ENCODE measurements around the gene CTSO.
A peak's percentile ranks its signal among the peaks of the same experiment; 100 is the strongest.
"Not testable (repeated sequence)": the region's sequence is repeated elsewhere in the genome, so short reads cannot be mapped to it uniquely, and the experiment has no call there.

The CTSO gene

GRCh38 chr4:155954939-155955338, 1.3 kb upstream of the CTSO start:
- DNase-seq = no peak

DNA sequence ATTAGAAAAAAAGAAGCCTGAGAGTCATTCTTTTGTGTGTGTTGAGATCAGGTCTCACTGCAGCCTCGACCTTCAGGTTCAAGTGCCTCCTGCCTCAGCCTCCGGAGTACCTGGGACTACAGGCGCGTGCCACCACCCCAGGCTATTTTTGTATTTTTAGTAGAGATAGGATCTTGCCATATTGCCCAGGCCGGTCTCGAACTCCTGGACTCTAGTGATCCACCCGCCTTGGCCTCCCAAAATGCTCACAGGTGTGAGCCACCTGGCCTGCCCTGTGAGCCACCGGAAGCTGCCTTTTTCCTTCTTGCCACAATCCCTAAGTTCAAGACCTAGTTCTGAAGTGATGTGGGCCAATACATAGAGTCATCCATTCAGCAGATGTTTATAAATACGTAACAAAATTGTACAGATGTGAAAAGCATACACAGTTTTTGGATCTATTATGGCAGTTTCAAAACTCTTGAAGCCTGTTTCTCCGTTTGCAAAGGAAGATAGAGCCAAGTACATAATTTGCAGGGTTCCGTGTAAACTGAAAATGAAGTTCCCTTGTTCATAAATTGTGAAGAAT, 536 bp upstream of the CTSO start:
- peak in 1 of 58 donors; percentile 0 for DNase-seq

- DNase-seq = no peak
Observed at GRCh38 chr4:155952501-155952901, 1.2 kb downstream of the CTSO start.

DNA sequence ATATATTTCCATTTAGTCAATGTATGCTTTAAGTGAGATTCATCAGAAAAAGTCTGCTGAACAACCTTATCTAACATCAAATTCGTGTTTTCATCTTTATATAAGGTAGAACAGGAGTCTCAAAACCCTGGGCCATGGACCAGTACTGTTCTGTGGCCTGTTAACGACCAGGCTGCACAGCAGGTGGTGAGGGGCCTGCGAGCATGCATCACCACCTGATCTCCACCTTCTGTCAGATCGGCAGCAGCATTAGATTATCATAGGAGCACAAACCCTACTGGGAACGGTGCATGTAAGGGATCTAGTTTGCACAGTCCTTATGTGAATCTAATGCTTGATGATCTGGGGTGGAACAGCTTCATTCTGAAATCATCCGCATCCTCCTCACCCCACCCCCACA, 3.2 kb downstream of the CTSO start:
- DNase-seq = no peak

GRCh38 chr4:155948541-155948940, 5.1 kb downstream of the CTSO start:
- no peak for DNase-seq

DNA sequence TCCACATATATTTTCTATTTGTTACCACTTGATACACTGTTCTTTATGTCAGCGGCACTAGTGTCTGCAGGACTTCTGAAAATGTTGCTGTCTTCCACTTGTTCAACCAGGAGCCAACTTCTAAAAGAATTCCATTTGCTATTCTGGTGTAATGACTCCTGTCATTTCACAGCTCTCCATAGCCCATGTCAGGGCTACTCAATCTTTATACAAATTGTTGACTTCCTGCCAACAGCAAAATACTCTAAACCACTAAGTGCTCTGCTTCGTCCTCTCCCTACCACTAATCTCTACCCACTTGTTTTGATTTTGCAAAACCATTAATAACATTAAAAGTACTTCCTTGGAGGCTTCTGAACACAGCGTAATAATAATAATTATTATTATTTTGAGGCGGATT, 7.2 kb downstream of the CTSO start:
- DNase-seq = no peak

- no peak for DNase-seq
Observed at GRCh38 chr4:155944516-155944915, 9.2 kb downstream of the CTSO start.

GRCh38 chr4:155943605-155944291, 9.9 kb downstream of the CTSO start:
- DNase-seq = no peak

GRCh38 chr4:155941820-155942219, 11.8 kb downstream of the CTSO start:
- no peak for DNase-seq

DNA sequence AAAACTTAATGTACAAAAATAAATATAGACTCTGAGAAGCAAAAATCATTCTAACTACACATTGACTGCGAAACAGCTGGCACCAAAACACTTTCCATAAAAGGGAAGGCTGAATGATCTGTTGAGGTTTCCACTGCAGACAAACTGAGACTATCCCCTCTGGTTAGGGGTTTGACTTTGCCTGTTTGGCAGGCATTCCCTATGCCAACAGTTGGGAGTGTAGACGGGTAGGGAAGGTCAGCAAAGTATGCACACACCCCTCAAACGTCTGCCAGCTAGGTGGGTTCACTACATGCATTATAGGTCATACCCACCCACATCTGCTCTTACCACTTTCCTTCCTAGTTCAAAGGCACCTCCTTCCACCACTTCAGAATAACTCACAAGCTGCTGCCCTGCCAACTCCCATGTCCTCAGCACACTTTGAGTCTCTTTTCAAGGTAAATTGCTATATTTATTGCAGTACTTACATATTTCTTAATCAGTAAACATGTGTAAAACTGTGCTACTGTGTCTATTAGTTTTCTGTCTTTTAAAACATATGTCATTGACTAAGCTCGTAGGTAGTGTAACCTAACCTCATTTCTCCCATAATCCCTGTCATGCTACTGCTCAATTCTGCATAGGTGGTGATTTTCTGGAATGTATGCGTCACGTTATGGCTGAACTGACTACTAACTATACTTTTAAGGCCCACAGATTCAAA, 12.4 kb downstream of the CTSO start:
- no peak for DNase-seq

DNA sequence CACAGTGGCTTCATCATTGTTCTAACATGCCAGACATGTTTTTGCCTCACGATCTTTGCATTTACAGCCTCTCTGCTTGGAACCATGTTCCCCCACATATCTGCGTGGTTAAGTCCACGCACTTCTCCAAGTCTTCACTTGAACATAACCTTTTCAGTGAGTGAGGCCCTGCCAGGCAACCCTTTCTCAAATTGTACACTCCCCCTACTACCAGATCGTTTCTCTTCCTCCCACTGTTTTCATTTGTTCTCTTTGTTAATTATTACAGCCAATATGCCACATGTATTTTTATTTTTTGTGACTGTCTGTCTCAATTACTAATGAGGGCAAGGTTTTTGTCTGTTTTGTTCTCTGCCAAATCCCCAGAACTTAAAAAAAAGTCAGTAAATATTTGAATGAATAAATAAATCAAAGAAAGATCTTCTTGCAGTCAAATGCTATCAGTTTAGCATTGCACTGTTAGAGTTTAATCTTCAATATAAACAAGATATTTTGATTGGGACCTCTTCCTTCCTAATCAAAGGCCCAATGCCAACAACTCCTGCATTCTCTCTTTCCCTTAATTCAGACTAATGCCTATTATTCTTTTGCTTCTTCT, 18.2 kb downstream of the CTSO start:
- DNase-seq = no peak

DNA sequence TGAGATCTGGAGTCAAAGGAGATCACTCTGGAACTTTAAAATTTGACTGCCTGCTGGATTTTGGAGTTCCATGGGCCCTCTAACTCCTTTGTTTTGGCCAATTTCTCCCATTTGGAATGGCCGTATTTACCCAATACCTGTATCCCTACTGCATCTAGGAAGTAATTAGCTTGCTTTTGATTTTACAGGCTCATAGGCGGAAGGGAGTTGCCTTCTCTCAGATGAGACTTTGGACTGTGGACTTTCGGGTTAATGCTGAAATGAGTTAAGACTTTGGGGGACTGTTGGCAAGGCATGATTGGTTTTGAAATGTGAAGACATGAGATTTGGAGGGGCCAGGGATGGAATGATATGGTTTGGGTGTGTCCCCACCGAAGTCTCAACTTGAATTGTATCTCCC, 19.0 kb downstream of the CTSO start:
- not testable (repeated sequence) for DNase-seq

- DNase-seq = no peak
Observed at GRCh38 chr4:155931634-155932033, 22.0 kb downstream of the CTSO start.

- no peak for DNase-seq
Observed at GRCh38 chr4:155930330-155930729, 23.3 kb downstream of the CTSO start.

DNA sequence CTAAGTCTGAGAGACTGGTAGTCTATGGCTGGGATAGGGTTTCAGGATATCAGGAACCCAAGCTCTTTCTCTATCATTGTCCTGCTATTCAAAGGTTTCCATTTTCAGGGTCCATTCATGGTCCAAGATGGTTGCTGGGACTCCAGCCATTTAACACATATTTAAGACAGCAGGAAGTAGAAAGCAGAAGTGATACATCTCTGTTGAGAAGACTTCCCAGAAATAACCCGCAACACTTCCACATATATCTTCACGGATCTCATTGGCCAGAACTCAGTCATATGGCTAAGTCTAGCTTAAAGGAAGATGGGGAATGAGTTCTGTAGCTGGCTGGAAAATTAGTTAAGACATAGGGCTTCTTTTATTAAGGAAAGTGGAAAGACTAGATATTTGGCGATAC, 23.8 kb downstream of the CTSO start:
- no peak for DNase-seq

GRCh38 chr4:155924637-155925036, 29.0 kb downstream of the CTSO start:
- DNase-seq = no peak

- no peak for DNase-seq
Observed at GRCh38 chr4:155921597-155921996, 32.1 kb downstream of the CTSO start.

GRCh38 chr4:155914782-155915181, 38.9 kb downstream of the CTSO start:
- DNase-seq = no peak

- DNase-seq = no peak
Observed at GRCh38 chr4:155911905-155912304, 41.8 kb downstream of the CTSO start.

GRCh38 chr4:155909615-155910226, 43.9 kb downstream of the CTSO start:
- DNase-seq = no peak

- no peak for DNase-seq
Observed at GRCh38 chr4:155908187-155909139, 45.2 kb downstream of the CTSO start.

All from anterior cingulate cortex (tissue), 58 donors.